Neural cell (in vitro differentiated cells): ENCODE measurements around the gene NCR3LG1. TPM values are rescaled to one million over a fixed set of nuclear protein-coding genes. Genes with fewer than 3 reads are reported as not detected.

Source experiments
- H2AFZ ChIP-seq: fragments of 200-600, 300-800 bp; sonication (generic), shearing (Covaris generic); 2 replicates; pipeline ENCODE4 v1.6.0; 2014; ENCODE audit warnings: low read depth, mild to moderate bottlenecking, antibody characterized with exemption, low read length, moderate library complexity
- H3F3A ChIP-seq: fragments of 200-600 bp; shearing (Covaris generic); 2 replicates; pipeline ENCODE4 v1.6.1; 2016; ENCODE audit warnings: mild to moderate bottlenecking, moderate library complexity, mixed read lengths, antibody characterized with exemption, low read length; ENCODE audit not compliant: insufficient read depth, poor library complexity, severe bottlenecking
- H3K27ac ChIP-seq: fragments of 200-600, 300-800 bp; sonication (generic), shearing (Covaris generic); 2 replicates; pipeline ENCODE4 v1.5.1; 2014; ENCODE audit warnings: mild to moderate bottlenecking, low read length, moderate library complexity
- H3K27me3 ChIP-seq: fragments of 300-800, 200-600 bp; sonication (generic), shearing (Covaris generic); 2 replicates; pipeline ENCODE4 v1.6.0; 2014; ENCODE audit warnings: mild to moderate bottlenecking, low read depth, low read length, moderate library complexity; ENCODE audit not compliant: insufficient read depth
- H3K36me3 ChIP-seq: fragments of 300-800, 200-600 bp; sonication (generic), shearing (Covaris generic); 2 replicates; pipeline ENCODE4 v1.5.1; 2014; ENCODE audit warnings: mild to moderate bottlenecking, antibody characterized with exemption, low read length, moderate library complexity; ENCODE audit not compliant: insufficient read depth
- H3K4me2 ChIP-seq: fragments of 300-800, 200-600 bp; sonication (generic), shearing (Covaris generic); 2 replicates; pipeline ENCODE4 v1.6.0; 2014; ENCODE audit warnings: mild to moderate bottlenecking, low read length
- H3K4me3 ChIP-seq: fragments of 300-800, 200-600 bp; sonication (generic), shearing (Covaris generic); 2 replicates; pipeline ENCODE4 v1.5.1; 2014; ENCODE audit warnings: mild to moderate bottlenecking, low read length, moderate library complexity
- H3K79me2 ChIP-seq: fragments of 200-600 bp; shearing (Covaris generic); replicated peaks from 2 replicates; pipeline ENCODE4 v1.6.0; 2014; ENCODE audit warnings: mild to moderate bottlenecking, low read length, moderate library complexity; ENCODE audit not compliant: insufficient read depth
- H3K9ac ChIP-seq: fragments of 300-800, 200-600 bp; sonication (generic), shearing (Covaris generic); 2 replicates; pipeline ENCODE4 v1.6.1; 2016; ENCODE audit warnings: mild to moderate bottlenecking, low read length, mixed read lengths
- H3K9me2 ChIP-seq: fragments of 200-600 bp; shearing (Covaris generic); 2 replicates; pipeline ENCODE4 v1.6.1; 2016; ENCODE audit warnings: mild to moderate bottlenecking, low read length, mixed read lengths; ENCODE audit not compliant: insufficient read depth
- H3K9me3 ChIP-seq: fragments of 200-600, 300-800 bp; sonication (generic), shearing (Covaris generic); 2 replicates; pipeline ENCODE4 v1.6.1; 2016; ENCODE audit warnings: mild to moderate bottlenecking, mixed run types, low read length, moderate library complexity, mixed read lengths
- H4K20me1 ChIP-seq: fragments of 200-600 bp; shearing (Covaris generic); 2 replicates; pipeline ENCODE4 v1.6.1; 2016; ENCODE audit warnings: mild to moderate bottlenecking, mixed run types; ENCODE audit not compliant: insufficient read depth
- EP300 ChIP-seq: fragments of 450-650 bp; conservative IDR thresholded peaks from 2 replicates; pipeline ENCODE4 v1.6.1; 2014; ENCODE audit warnings: antibody characterized with exemption, mild to moderate bottlenecking, moderate library complexity; ENCODE audit not compliant: poor library complexity, severe bottlenecking
- EZH2 ChIP-seq: fragments of 200-600, 300-800 bp; shearing (Covaris generic), sonication (generic); IDR thresholded peaks from 2 replicates; pipeline ENCODE4 v1.6.1; 2014; ENCODE audit warnings: antibody characterized with exemption, low read length, borderline replicate concordance, mild to moderate bottlenecking; ENCODE audit not compliant: insufficient read depth, poor library complexity, severe bottlenecking
- MXI1 ChIP-seq: fragments of 450-650 bp; conservative IDR thresholded peaks from 2 replicates; pipeline ENCODE4 v1.6.1; 2014; ENCODE audit warnings: antibody characterized with exemption, mild to moderate bottlenecking; ENCODE audit not compliant: poor library complexity, severe bottlenecking
- POLR2AphosphoS5 ChIP-seq: IDR thresholded peaks from 2 replicates; pipeline ENCODE4 v1.6.1; 2012
- SMC3 ChIP-seq: fragments of 450-650 bp; conservative IDR thresholded peaks from 2 replicates; pipeline ENCODE4 v1.6.1; 2014; ENCODE audit warnings: antibody characterized with exemption, mild to moderate bottlenecking, moderate library complexity; ENCODE audit not compliant: poor library complexity
- TAF1 ChIP-seq: IDR thresholded peaks from 2 replicates; pipeline ENCODE4 v1.6.1; 2012; ENCODE audit warnings: low read depth
- polyA plus RNA-seq: library from polyadenylated mRNA; depleted of rRNA; stranded (reverse); fragments of >200 nt; gene quantifications from 2 replicates; pipeline ENCODE4 v1.2.3, GENCODE V29; 2014
- TF ChIP-seq, protein P1 (sequence below): IDR thresholded peaks from 2 replicates; pipeline ENCODE4 v1.6.1; 2012; ENCODE audit warnings: borderline replicate concordance
- TF ChIP-seq, protein P2 (sequence below): fragments of 450-650 bp; IDR thresholded peaks from 2 replicates; pipeline ENCODE4 v1.5.1; 2014; ENCODE audit warnings: antibody characterized with exemption, mild to moderate bottlenecking, moderate library complexity; ENCODE audit not compliant: poor library complexity, severe bottlenecking

The NCR3LG1 gene
- polyA plus RNA-seq, 1 donor from 2014 or later, result 3.1 TPM

DNA sequence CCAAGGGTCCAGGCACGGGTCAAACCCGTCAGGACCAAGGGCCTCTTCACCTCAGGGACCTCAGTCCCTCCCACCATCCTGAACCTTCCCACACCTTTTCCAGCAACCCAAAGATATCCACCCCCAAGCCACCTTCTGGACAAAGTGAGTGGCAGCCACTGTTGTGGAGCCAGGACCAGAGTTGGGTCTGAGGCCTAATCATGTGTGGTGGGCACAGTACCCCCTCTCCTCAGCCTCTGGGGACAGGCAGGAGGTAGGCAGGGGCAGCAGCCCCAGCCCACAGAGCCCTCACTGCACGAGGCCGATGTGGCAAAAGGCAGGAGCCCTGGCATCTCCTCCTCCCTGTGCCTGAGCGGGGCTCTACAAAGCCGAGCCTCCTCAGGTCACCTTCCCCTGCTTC lies 34.3 kb downstream of the NCR3LG1 start:
- H3K4me2 ChIP-seq, result no peak overlapping the region
- no peaks in the 10 kb centered on the region for H3K9me2 ChIP-seq
- H3F3A ChIP-seq, result no peaks in the 10 kb centered on the region
- no peaks in the 10 kb centered on the region for H3K9me3 ChIP-seq
- H3K9ac ChIP-seq, result no peak overlapping the region
- TF ChIP-seq TAF1 (no peak), SMC3 (no peak), MXI1 (no peak), POLR2AphosphoS5 (no peak)
- TF ChIP-seq, protein P1, sequence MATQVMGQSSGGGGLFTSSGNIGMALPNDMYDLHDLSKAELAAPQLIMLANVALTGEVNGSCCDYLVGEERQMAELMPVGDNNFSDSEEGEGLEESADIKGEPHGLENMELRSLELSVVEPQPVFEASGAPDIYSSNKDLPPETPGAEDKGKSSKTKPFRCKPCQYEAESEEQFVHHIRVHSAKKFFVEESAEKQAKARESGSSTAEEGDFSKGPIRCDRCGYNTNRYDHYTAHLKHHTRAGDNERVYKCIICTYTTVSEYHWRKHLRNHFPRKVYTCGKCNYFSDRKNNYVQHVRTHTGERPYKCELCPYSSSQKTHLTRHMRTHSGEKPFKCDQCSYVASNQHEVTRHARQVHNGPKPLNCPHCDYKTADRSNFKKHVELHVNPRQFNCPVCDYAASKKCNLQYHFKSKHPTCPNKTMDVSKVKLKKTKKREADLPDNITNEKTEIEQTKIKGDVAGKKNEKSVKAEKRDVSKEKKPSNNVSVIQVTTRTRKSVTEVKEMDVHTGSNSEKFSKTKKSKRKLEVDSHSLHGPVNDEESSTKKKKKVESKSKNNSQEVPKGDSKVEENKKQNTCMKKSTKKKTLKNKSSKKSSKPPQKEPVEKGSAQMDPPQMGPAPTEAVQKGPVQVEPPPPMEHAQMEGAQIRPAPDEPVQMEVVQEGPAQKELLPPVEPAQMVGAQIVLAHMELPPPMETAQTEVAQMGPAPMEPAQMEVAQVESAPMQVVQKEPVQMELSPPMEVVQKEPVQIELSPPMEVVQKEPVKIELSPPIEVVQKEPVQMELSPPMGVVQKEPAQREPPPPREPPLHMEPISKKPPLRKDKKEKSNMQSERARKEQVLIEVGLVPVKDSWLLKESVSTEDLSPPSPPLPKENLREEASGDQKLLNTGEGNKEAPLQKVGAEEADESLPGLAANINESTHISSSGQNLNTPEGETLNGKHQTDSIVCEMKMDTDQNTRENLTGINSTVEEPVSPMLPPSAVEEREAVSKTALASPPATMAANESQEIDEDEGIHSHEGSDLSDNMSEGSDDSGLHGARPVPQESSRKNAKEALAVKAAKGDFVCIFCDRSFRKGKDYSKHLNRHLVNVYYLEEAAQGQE, result no peak
- H3K27me3 ChIP-seq, result no peaks in the 10 kb centered on the region
- peak overlapping the region; percentile 49 for H3K4me3 ChIP-seq
- no peaks in the 10 kb centered on the region for H3K36me3 ChIP-seq
- no peak overlapping the region for H2AFZ ChIP-seq
- H3K27ac ChIP-seq, result no peak overlapping the region
- H4K20me1 ChIP-seq, result no peaks in the 10 kb centered on the region
- H3K79me2 ChIP-seq, result no peaks in the 10 kb centered on the region

DNA sequence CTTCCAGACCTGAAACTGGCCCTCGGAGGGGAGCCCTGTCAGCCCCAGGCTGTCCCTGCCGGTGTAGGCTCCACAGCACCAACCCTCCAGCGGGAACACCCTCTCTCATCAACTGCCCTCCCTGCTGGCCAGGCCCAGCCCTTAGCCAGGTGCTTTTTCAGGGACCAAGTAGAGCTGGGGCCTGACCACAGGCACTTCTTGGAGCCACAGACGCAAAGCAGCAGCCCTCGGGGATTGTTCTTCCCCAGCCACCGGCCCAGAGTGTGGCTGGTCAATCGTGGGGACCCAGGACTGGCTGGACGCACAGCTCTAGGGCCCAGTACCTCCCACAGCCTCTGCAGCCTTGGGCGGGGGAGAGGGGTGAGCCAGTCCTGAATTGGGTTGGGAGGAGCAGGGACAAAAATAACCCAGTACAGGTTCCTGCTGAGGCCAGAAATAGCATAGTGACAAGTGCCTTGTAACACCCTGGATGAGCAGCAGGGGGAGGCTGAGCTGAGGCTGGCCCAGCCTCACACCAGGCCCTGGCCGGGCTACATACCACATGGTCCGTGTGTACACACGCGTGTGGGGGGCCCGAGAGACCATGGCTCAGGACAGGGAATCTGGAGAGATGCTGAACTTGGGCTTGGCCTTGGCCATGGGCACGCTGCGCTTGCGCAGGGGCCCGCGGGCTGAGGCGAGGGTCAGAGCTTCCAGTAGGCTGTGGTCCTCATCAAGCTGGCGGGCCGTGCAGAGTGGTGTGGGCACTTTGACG lies 34.9 kb downstream of the NCR3LG1 start:
- Histone ChIP-seq H4K20me1 (no peaks in the 10 kb centered on the region), H3K27me3 (no peaks in the 10 kb centered on the region), H2AFZ (no peak overlapping the region), H3K9me2 (no peaks in the 10 kb centered on the region), H3K9ac (no peak overlapping the region), H3K9me3 (no peaks in the 10 kb centered on the region), H3K36me3 (no peaks in the 10 kb centered on the region), H3F3A (no peaks in the 10 kb centered on the region), H3K4me2 (no peak overlapping the region), H3K4me3 (peak overlapping the region; percentile 49), H3K79me2 (no peaks in the 10 kb centered on the region), H3K27ac (no peak overlapping the region)
- TF ChIP-seq SMC3 (peak; percentile 53), EZH2 (no peak), TAF1 (no peak), MXI1 (no peak), EP300 (no peak)
- TF ChIP-seq, protein P2, sequence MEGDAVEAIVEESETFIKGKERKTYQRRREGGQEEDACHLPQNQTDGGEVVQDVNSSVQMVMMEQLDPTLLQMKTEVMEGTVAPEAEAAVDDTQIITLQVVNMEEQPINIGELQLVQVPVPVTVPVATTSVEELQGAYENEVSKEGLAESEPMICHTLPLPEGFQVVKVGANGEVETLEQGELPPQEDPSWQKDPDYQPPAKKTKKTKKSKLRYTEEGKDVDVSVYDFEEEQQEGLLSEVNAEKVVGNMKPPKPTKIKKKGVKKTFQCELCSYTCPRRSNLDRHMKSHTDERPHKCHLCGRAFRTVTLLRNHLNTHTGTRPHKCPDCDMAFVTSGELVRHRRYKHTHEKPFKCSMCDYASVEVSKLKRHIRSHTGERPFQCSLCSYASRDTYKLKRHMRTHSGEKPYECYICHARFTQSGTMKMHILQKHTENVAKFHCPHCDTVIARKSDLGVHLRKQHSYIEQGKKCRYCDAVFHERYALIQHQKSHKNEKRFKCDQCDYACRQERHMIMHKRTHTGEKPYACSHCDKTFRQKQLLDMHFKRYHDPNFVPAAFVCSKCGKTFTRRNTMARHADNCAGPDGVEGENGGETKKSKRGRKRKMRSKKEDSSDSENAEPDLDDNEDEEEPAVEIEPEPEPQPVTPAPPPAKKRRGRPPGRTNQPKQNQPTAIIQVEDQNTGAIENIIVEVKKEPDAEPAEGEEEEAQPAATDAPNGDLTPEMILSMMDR, result peak; percentile 57

DNA sequence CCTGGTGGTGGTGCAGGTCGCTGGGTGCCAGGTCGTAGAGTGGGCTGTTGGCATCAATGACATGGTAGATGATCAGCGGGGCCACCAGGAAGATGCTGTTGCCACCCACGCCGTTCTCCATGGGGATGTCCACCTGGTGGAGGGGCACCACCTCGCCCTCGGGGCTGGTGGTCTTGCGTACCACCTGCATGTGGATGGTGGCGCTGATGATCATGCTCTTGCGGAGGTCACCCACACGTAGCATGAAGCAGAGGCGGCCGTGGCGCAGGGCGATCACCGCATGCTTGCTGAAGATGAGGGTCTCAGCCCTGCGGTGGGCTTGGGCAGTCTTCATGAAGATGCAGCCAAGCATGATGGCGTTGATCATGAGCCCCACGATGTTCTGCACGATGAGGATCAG lies 35.7 kb downstream of the NCR3LG1 start:
- Histone ChIP-seq H3K27me3 (no peaks in the 10 kb centered on the region), H3K4me2 (no peak overlapping the region), H3K27ac (no peak overlapping the region)

More for the DNA sequence above, 35.7 kb downstream of the NCR3LG1 start:
- Histone ChIP-seq H2AFZ (no peak overlapping the region), H3K9ac (no peak overlapping the region), H3K79me2 (no peaks in the 10 kb centered on the region), H3F3A (no peaks in the 10 kb centered on the region), H3K9me3 (no peaks in the 10 kb centered on the region), H3K4me3 (no peak overlapping the region), H3K9me2 (no peaks in the 10 kb centered on the region), H3K36me3 (no peaks in the 10 kb centered on the region), H4K20me1 (no peaks in the 10 kb centered on the region)
- TF ChIP-seq SMC3 (no peak), EZH2 (no peak)
